Pancreas (tissue), 10 donors: ENCODE data around the gene TTC36. TPM values are rescaled to one million over a fixed set of nuclear protein-coding genes. Genes with fewer than 3 reads are reported as not detected.

Experiments
- ATAC-seq, 4 donors: fragments of 200-7000 bp; cut with Tn5 transposase; one replicate each; pipeline versions ENCODE4 v1.8.0 to v1.9.1; 2020; ENCODE audit warnings: mild to moderate bottlenecking in 4 of 4, moderate library complexity in 4 of 4
- DNase-seq, 6 donors: peaks; one replicate each; pipeline ENCODE4 v3.0.0-alpha.2; 2020
- FAIRE-seq: peaks from 2 replicates; lab custom pipeline; 2012; peaks lifted over from hg19 to GRCh38; lab: Jason Lieb, UNC
- H3K27ac ChIP-seq, 4 donors: fragments of 200-600 bp; sonication (generic); 1 replicate in 3 of 4; 2 replicates in 1 of 4; pipeline versions ENCODE4 v1.5.0 to v1.8.0; 2020
- H3K27me3 ChIP-seq, 4 donors: fragments of 200-600 bp; one replicate each; pipeline ENCODE4 v1.8.0; 2021
- H3K36me3 ChIP-seq, 3 donors: fragments of 200-600 bp; sonication (generic) in 1 of 3; one replicate each; pipeline versions ENCODE4 v1.5.0 to v1.8.0; 2020 to 2021
- H3K4me1 ChIP-seq, 3 donors: fragments of 200-600 bp; one replicate each; pipeline ENCODE4 v1.8.0; 2021
- H3K4me3 ChIP-seq, 4 donors: fragments of 200-600 bp; sonication (generic) in 2 of 4; one replicate each; pipeline versions ENCODE4 v1.5.0 to v1.8.0; 2020 to 2021
- H3K9me3 ChIP-seq, 4 donors: fragments of 200-600 bp; one replicate each; pipeline ENCODE4 v1.8.0; 2021
- WGBS, 2 donors: extraction: QIAGEN DNeasy Blood & Tissue Kit; methylation state at CpG; one replicate each; pipeline ENCODE4 v1.1.7; 2013; 5-methylcytosine and 5-hydroxymethylcytosine counted together
- intact Hi-C, 3 donors: fragments of 100-400 bp; cut with DNase I; formaldehyde crosslinking; loops; one replicate each; pipeline versions ENCODE4 v1.11.1 to v1.14.2; 2022
- polyA plus RNA-seq, 2 donors: library from polyadenylated mRNA; stranded (reverse); fragments of 200-250 nt; gene quantifications; one replicate each; pipeline ENCODE4 v1.2.3, GENCODE V29; 2013
- total RNA-seq, 6 donors: library from RNA; stranded (reverse); fragmentation: NEBNext Ultra II Directional in 4 of 6; extraction: Animal tissue kit (Norgen Biotek cat#: 25700) in 4 of 6; gene quantifications; one replicate each; pipeline versions ENCODE4 v1.2.1 to v1.2.4, GENCODE V29; 2021 to 2023
- TF ChIP-seq, protein P1 (sequence below), 4 donors: fragments of 200-600 bp; sonication (generic) in 3 of 4; IDR thresholded peaks; one replicate each; pipeline versions ENCODE4 v1.5.0 to v1.8.0; 2021; ENCODE audit warnings: antibody characterized with exemption in 4 of 4
- donor health status: healthy with polysubstance abuse.
- donor health status: DM: no; HTN: no; CAD: no; lungs with moderate emphysema.
- donor health status: DM: no; HTN: no; CAD: no.
- donor health status: control.
- donor health status: control.
- donor health status: Bipolar disorder and iron deficiency.
- donor health status: DM: yes; HTN: yes; CAD: no.
- donor health status: DM: no; HTN: no; CAD: no.
- donor health status: DM: no; HTN: no; CAD: no.
- donor health status: DM: yes; HTN: yes; CAD: no.

TTC36 gene
- total and polyA plus RNA-seq, 8 donors: 0.64 to 0.92 (median 0.75) TPM; not detected in 1

DNA sequence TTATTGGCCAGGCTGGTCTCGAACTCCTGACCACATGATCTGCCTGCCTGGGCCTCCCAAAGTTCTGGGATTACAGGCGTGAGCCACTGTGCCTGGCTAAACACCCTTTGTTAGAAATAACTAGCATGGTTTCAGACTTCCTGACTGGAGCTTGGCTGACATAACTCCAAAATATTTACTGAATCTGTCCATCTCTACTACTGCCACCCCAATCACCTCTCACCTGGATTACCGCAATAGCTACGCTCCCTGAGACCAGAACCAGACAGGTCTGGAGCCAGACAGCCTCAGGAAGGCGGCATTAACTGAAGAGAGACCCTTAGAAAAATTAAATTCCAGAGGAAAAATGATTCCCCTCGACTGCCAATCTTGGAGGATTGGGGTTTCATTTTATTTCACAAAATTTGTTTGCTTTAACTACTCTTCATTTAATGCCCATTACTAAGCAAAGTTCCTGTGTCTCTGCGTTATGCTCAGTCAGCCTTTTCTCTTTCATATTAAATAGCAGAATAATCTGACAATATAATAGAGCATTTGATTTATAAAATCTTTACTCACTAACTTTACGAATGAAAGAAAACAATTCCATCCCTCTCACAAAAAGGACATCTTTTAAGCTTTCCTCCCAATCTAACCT is 16.9 kb downstream of the TTC36 start:
- Histone ChIP-seq H3K9me3 (no peaks in the 10 kb centered on the region), H3K36me3 (peaks cover 0 to 12% (median 0%) of the 10 kb centered on the region in 3 donors), H3K27ac (no peak overlapping the region), H3K27me3 (no peaks in the 10 kb centered on the region), H3K4me1 (no peaks in the 10 kb centered on the region), H3K4me3 (no peak overlapping the region)
- TF ChIP-seq, protein P1, sequence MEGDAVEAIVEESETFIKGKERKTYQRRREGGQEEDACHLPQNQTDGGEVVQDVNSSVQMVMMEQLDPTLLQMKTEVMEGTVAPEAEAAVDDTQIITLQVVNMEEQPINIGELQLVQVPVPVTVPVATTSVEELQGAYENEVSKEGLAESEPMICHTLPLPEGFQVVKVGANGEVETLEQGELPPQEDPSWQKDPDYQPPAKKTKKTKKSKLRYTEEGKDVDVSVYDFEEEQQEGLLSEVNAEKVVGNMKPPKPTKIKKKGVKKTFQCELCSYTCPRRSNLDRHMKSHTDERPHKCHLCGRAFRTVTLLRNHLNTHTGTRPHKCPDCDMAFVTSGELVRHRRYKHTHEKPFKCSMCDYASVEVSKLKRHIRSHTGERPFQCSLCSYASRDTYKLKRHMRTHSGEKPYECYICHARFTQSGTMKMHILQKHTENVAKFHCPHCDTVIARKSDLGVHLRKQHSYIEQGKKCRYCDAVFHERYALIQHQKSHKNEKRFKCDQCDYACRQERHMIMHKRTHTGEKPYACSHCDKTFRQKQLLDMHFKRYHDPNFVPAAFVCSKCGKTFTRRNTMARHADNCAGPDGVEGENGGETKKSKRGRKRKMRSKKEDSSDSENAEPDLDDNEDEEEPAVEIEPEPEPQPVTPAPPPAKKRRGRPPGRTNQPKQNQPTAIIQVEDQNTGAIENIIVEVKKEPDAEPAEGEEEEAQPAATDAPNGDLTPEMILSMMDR (IDR thresholded peaks at IDR 0.05): no peak
- ATAC-seq (no peak), FAIRE-seq (no peak), DNase-seq (no peak)
- WGBS, 2 donors: 85 to 91% methylated on average over 8 of the region's 8 CpGs
- intact Hi-C loops: no loop called here

- H3K4me3 ChIP-seq: no peak overlapping the region
- no peak for DNase-seq
- H3K9me3 ChIP-seq: no peaks in the 10 kb centered on the region
- 67 to 74% methylated on average over 3 of the region's 3 CpGs for WGBS, 2 donors
- TF ChIP-seq, protein P1 (IDR thresholded peaks at IDR 0.05): no peak
- H3K27ac ChIP-seq: no peak overlapping the region
- peaks cover 0 to 12% (median 0%) of the 10 kb centered on the region in 3 donors for H3K36me3 ChIP-seq
- no peak for ATAC-seq
- intact Hi-C loops: no loop called here
- H3K27me3 ChIP-seq: no peaks in the 10 kb centered on the region
- no peak for FAIRE-seq
- no peaks in the 10 kb centered on the region for H3K4me1 ChIP-seq
These were observed 17.4 kb downstream of the TTC36 start for GRCh38 chr11:118544647-118545010.

DNA sequence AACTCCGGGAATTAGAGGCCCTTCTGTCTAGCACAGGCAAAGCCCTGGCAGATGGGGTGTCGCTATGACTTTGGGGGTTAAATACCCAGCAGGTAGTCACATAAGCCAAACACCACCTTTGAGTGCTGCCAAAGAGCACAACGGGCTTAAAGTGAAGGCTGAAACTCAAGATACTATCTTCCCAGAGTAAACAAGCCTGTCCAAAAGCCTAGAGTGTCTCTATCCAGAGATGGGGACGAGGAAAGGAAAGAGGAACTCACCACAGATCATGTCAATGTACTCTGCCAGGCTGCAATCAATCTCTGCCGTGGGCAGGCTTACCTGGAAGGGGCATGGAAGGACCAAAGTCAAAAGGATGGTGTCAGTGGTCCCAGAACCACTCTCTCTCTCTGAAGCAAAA is 18.3 kb downstream of the TTC36 start:
- Histone ChIP-seq H3K27me3 (no peaks in the 10 kb centered on the region), H3K4me3 (no peak overlapping the region), H3K9me3 (no peaks in the 10 kb centered on the region), H3K27ac (no peak overlapping the region), H3K4me1 (no peaks in the 10 kb centered on the region), H3K36me3 (peaks cover 0 to 12% (median 0%) of the 10 kb centered on the region in 3 donors)
- FAIRE-seq (no peak), DNase-seq (no peak), ATAC-seq (no peak)
- TF ChIP-seq, protein P1 (IDR thresholded peaks at IDR 0.05): no peak
- WGBS, 2 donors: 66 to 86% methylated on average over 5 of the region's 5 CpGs
- intact Hi-C loops: no loop called here

DNA sequence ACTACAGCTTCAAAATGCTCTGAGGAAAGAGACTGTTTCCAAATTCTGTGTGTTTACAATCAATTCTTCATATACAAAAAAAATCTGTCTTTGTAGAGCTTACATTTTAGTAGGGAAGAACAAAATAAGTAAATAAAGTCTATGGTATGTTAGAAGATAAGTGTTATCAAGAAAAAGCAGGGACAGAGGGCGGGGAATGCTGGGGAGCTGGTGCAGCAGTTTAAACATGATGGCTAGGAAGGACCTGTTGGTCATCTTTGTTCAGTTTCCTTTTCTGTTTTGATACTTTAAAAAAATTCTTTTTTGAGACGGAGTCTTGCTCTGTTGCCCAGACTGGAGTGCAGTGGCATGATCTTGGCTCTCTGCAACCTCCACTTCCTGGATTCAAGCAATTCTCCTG is 19.9 kb downstream of the TTC36 start:
- Histone ChIP-seq H3K9me3 (no peaks in the 10 kb centered on the region), H3K27ac (no peak overlapping the region), H3K4me1 (no peaks in the 10 kb centered on the region), H3K4me3 (no peak overlapping the region), H3K27me3 (no peaks in the 10 kb centered on the region), H3K36me3 (peaks cover 0 to 12% (median under 1%) of the 10 kb centered on the region in 3 donors)
- 79 to 88% methylated on average over 2 of the region's 2 CpGs for WGBS, 2 donors
- TF ChIP-seq, protein P1 (IDR thresholded peaks at IDR 0.05): no peak
- no peak for ATAC-seq
- intact Hi-C loops: no loop called here
- DNase-seq: no peak
- FAIRE-seq: no peak

DNA sequence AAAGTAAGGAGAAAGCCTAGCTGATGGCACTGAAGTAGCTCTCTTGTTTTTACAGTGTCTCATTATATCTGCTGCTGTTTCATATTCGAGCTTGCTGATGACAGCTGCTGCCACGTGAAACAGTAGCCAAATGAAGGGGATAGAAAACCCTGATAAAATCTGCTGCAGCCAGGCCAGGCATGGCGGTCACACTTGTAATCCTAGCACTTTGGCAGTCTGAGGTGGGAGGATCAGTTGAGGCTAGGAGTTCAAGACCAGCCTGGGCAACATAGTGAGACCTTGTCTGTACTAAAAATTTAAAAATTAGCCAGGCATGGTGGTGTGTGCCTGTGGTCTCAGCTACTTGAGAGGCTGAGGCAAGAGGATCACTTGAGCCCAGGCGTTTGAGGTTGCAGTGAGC is 25.1 kb downstream of the TTC36 start:
- FAIRE-seq (no peak), DNase-seq (no peak), ATAC-seq (no peak)
- Histone ChIP-seq H3K9me3 (no peaks in the 10 kb centered on the region), H3K27me3 (no peaks in the 10 kb centered on the region), H3K4me1 (no peaks in the 10 kb centered on the region), H3K4me3 (no peak overlapping the region), H3K36me3 (peaks cover 0 to 12% (median 9%) of the 10 kb centered on the region in 3 donors), H3K27ac (no peak overlapping the region)
- intact Hi-C loops: no loop called here
- 85% methylated on average over 4 of the region's 4 CpGs for WGBS, 2 donors
- TF ChIP-seq, protein P1 (IDR thresholded peaks at IDR 0.05): no peak
